IPS-18a (cell line): ENCODE data around the gene NTHL1.

Experiments
- H3K27ac ChIP-seq: one replicate; pipeline ENCODE4 v1.5.1; 2013; ENCODE audit warnings: low read length
- H3K27me3 ChIP-seq: one replicate; pipeline ENCODE4 v1.6.1; 2013; ENCODE audit warnings: mild to moderate bottlenecking, low read length; ENCODE audit not compliant: control insufficient read depth, insufficient read depth
- H3K36me3 ChIP-seq: one replicate; pipeline ENCODE4 v1.6.1; 2013; ENCODE audit warnings: low read depth, low read length; ENCODE audit not compliant: control insufficient read depth
- H3K4me1 ChIP-seq: one replicate; pipeline ENCODE4 v1.6.1; 2013; ENCODE audit warnings: low read depth, low read length; ENCODE audit not compliant: control insufficient read depth
- H3K4me3 ChIP-seq: one replicate; pipeline ENCODE4 v1.5.1; 2013; ENCODE audit warnings: low read length
- H3K9ac ChIP-seq: one replicate; pipeline ENCODE4 v1.6.1; 2013; ENCODE audit warnings: mild to moderate bottlenecking, low read length, moderate library complexity
- H3K9me3 ChIP-seq: one replicate; pipeline ENCODE4 v1.6.1; 2013; ENCODE audit warnings: low read depth, low read length; ENCODE audit not compliant: control insufficient read depth

NTHL1 gene

DNA sequence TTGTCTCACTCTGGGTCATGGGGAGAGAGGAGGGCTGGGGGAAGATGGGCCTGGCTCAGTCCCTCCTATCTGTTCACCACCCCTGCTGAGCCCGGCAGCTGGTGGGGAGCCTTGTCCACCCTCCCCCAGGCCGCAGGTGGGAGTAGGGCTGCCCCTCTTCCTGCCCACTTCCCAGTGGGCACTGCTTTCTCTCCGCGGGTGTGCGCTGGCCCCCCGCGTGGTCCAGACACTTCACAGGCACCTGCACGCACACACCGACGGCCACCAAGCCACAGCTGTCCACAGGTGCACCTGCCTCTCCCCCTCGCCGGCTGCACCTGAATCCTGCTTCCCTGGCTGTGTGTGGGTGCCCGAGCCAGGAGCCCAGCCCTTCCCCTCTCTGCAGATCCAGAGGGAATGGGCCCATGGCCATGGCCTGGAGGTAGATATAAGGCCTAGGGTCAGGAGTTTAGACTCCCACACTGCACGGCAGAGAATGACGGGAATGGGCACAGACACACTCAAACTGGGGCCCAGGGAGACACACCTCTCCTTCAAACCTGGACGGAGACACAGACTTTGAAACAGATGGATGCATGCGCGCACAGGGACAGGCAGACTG, 18.9 kb downstream of the NTHL1 start:
- Histone ChIP-seq H3K4me1 (no peaks in the 10 kb centered on the region), H3K9me3 (no peaks in the 10 kb centered on the region), H3K27ac (no peak overlapping the region), H3K36me3 (no peaks in the 10 kb centered on the region), H3K27me3 (peaks cover 38% of the 10 kb centered on the region), H3K9ac (no peak overlapping the region), H3K4me3 (no peak overlapping the region)

- no peak overlapping the region for H3K27ac ChIP-seq
- no peaks in the 10 kb centered on the region for H3K4me1 ChIP-seq
- H3K36me3 ChIP-seq: no peaks in the 10 kb centered on the region
- peaks cover 38% of the 10 kb centered on the region for H3K27me3 ChIP-seq
- no peak overlapping the region for H3K9ac ChIP-seq
- no peaks in the 10 kb centered on the region for H3K9me3 ChIP-seq
- no peak overlapping the region for H3K4me3 ChIP-seq
Measured at GRCh38 chr16:2028146-2028545, 19.5 kb downstream of the NTHL1 start.

- H3K27me3 ChIP-seq: peaks cover 41% of the 10 kb centered on the region
- H3K9me3 ChIP-seq: no peaks in the 10 kb centered on the region
- H3K36me3 ChIP-seq: no peaks in the 10 kb centered on the region
- H3K27ac ChIP-seq: no peak overlapping the region
- no peaks in the 10 kb centered on the region for H3K4me1 ChIP-seq
- no peak overlapping the region for H3K9ac ChIP-seq
- H3K4me3 ChIP-seq: peak overlapping the region; percentile 53
Measured at GRCh38 chr16:2027024-2028010, 20.3 kb downstream of the NTHL1 start.

- H3K27me3 ChIP-seq: peaks cover 49% of the 10 kb centered on the region
- no peaks in the 10 kb centered on the region for H3K4me1 ChIP-seq
- no peaks in the 10 kb centered on the region for H3K36me3 ChIP-seq
- no peak within 1 kb of the TSS for H3K9ac ChIP-seq
- peak within 1 kb of the TSS; percentile 53 for H3K4me3 ChIP-seq
- no peaks in the 10 kb centered on the region for H3K9me3 ChIP-seq
- H3K27ac ChIP-seq: no peak within 1 kb of the TSS
Measured at GRCh38 chr16:2026461-2027023, 21.1 kb downstream of the NTHL1 start, which contains the start of gene NHERF2. NHERF2 (plus strand) TSS chr16:2026902; CDS start chr16:2027006, 104 bp downstream.

DNA sequence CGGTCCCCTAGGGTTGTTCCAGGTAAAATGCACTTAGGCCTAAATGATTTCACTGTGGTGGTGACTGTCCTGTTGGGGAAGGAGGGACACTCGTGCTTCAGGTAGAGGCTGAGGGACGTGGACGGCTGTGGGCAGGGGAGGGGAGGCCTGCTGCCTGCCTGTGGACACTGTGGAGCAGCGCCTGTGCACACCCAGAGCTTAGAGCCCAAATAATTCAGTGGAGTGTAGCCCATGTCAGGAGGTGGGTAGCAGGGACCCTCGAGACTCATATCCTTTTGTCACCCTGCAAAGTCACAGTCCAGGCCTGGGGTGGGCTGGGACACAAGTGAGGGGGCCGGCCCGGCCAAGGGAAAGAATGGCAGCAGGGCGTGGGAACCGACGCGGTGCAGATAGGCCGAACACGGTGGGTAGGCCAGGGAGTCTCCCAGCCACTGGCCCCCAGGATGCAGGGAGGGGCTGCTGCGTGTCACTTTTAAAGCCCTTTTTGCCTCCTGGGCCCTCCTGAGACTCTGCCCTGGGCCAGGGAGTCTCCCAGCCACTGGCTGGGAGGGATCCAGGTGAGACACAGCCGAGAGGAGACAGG, 21.7 kb downstream of the NTHL1 start:
- Histone ChIP-seq H3K36me3 (no peaks in the 10 kb centered on the region), H3K9me3 (no peaks in the 10 kb centered on the region), H3K27me3 (peaks cover 54% of the 10 kb centered on the region), H3K9ac (no peak overlapping the region), H3K4me3 (no peak overlapping the region), H3K27ac (no peak overlapping the region), H3K4me1 (no peaks in the 10 kb centered on the region)

DNA sequence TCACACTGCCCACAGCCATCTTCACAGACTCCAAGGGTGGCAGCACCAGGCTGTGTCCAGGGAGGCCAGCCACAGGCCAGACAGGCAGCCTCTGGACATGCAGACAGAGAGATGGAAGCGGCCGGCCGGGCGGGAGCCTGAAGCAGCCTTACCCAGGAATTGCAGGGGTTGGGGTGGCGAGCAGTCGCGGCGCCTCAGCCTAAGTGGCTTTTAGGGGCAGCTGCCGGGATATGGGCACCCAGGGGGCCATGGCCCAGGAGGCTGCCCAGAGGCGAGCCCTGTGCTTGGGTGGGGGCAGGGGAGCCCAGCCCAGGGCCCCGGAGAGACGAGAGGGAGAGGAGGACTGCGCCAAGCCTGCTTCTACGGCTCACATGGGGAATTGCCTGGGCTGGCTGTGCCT, 22.4 kb downstream of the NTHL1 start:
- Histone ChIP-seq H3K9me3 (no peaks in the 10 kb centered on the region), H3K27ac (no peak overlapping the region), H3K4me1 (no peaks in the 10 kb centered on the region), H3K4me3 (no peak overlapping the region), H3K27me3 (peaks cover 62% of the 10 kb centered on the region), H3K9ac (no peak overlapping the region), H3K36me3 (no peaks in the 10 kb centered on the region)

- peaks cover 74% of the 10 kb centered on the region for H3K27me3 ChIP-seq
- no peak overlapping the region for H3K27ac ChIP-seq
- no peaks in the 10 kb centered on the region for H3K9me3 ChIP-seq
- H3K4me3 ChIP-seq: no peak overlapping the region
- H3K4me1 ChIP-seq: no peaks in the 10 kb centered on the region
- no peaks in the 10 kb centered on the region for H3K36me3 ChIP-seq
- no peak overlapping the region for H3K9ac ChIP-seq
Measured at GRCh38 chr16:2024032-2024420, 23.6 kb downstream of the NTHL1 start.

GRCh38 chr16:2023092-2024031, 24.3 kb downstream of the NTHL1 start:
- H3K27me3 ChIP-seq: peaks cover 75% of the 10 kb centered on the region
- no peak overlapping the region for H3K9ac ChIP-seq
- H3K36me3 ChIP-seq: no peaks in the 10 kb centered on the region
- H3K4me1 ChIP-seq: no peaks in the 10 kb centered on the region
- no peak overlapping the region for H3K27ac ChIP-seq
- H3K4me3 ChIP-seq: peak overlapping the region; percentile 61
- no peaks in the 10 kb centered on the region for H3K9me3 ChIP-seq

DNA sequence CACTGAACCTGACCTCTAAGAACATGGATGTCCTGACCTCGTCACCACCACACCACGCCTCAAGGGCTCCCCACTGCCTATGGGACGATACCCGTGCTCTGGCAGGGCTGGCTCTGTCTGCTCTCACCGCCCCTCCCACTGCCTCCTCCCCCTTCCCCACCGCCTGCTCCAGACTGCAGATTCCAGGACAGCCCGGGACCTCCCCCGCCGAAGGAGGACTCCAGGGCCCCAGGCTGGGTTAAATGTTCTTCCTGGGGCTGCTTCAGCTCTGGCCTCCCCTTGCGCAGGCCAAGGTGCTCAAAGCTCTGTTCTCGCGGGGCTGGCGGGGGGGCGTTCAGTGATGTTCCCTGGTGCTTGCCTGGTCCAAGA, 24.9 kb downstream of the NTHL1 start:
- H3K4me1 ChIP-seq: no peaks in the 10 kb centered on the region
- no peak overlapping the region for H3K9ac ChIP-seq
- H3K9me3 ChIP-seq: no peaks in the 10 kb centered on the region
- H3K27me3 ChIP-seq: peaks cover 69% of the 10 kb centered on the region
- H3K4me3 ChIP-seq: peak overlapping the region; percentile 61
- H3K36me3 ChIP-seq: no peaks in the 10 kb centered on the region
- no peak overlapping the region for H3K27ac ChIP-seq

GRCh38 chr16:2019921-2020831, 27.5 kb downstream of the NTHL1 start:
- peak overlapping the region; percentile 53 for H3K4me3 ChIP-seq
- H3K27ac ChIP-seq: no peak overlapping the region
- H3K36me3 ChIP-seq: no peaks in the 10 kb centered on the region
- no peaks in the 10 kb centered on the region for H3K9me3 ChIP-seq
- H3K4me1 ChIP-seq: no peaks in the 10 kb centered on the region
- peaks cover 48% of the 10 kb centered on the region for H3K27me3 ChIP-seq
- no peak overlapping the region for H3K9ac ChIP-seq
